Stimulated activated naive B cell treated with anti-CD40 and anti-IgM and Interleukin-4, amounts not matched to agents 10 μg/mL and 1 μg/mL and 100 μg/mL, for 72 hours (primary cell): Measurements from ENCODE around the gene MGLL.

Experiments
- ATAC-seq, 2 donors: fragments of 150-1000 bp; cut with Tn5 transposase; replicated peaks; 2 replicates each; pipeline ENCODE4 v1.10.0; 2021; ENCODE audit warnings: moderate library complexity in 1 of 2
- DNase-seq: peaks from one replicate; pipeline ENCODE4 v3.0.0; 2021
- H3K27ac Mint-ChIP-seq: one replicate; pipeline ENCODE4 v1.8.0; 2022; ENCODE audit warnings: mild to moderate bottlenecking, mixed read lengths
- H3K27me3 Mint-ChIP-seq, 2 donors: one replicate each; pipeline ENCODE4 v1.8.0; 2022; ENCODE audit warnings: mixed read lengths in 2 of 2
- H3K36me3 Mint-ChIP-seq, 2 donors: one replicate each; pipeline ENCODE4 v1.8.0; 2022; ENCODE audit warnings: mixed read lengths in 2 of 2, mild to moderate bottlenecking in 1 of 2
- H3K4me1 Mint-ChIP-seq, 2 donors: one replicate each; pipeline ENCODE4 v1.8.0; 2022; ENCODE audit warnings: mixed read lengths in 2 of 2, mild to moderate bottlenecking in 1 of 2
- H3K4me3 Mint-ChIP-seq, 2 donors: one replicate each; pipeline ENCODE4 v1.8.0; 2022; ENCODE audit warnings: mild to moderate bottlenecking in 2 of 2, mixed read lengths in 2 of 2, moderate library complexity in 1 of 2
- H3K9me3 Mint-ChIP-seq, 2 donors: one replicate each; pipeline ENCODE4 v1.8.0; 2022; ENCODE audit warnings: mixed read lengths in 2 of 2, mild to moderate bottlenecking in 1 of 2

The MGLL gene

GRCh38 chr3:127676456-127676855 is 145.9 kb downstream of the MGLL start:
- Mint-ChIP-seq H3K27me3 (no peaks in the 10 kb centered on the region), H3K4me3 (no peak overlapping the region), H3K27ac (no peak overlapping the region), H3K36me3 (peaks cover 11 to 20% of the 10 kb centered on the region in 2 donors), H3K4me1 (peaks cover 24 to 52% of the 10 kb centered on the region in 2 donors), H3K9me3 (no peaks in the 10 kb centered on the region)
- ATAC-seq (no peak), DNase-seq (no peak)

GRCh38 chr3:127675651-127676391 is 146.5 kb downstream of the MGLL start:
- no peaks in the 10 kb centered on the region for H3K9me3 Mint-ChIP-seq
- no peaks in the 10 kb centered on the region for H3K27me3 Mint-ChIP-seq
- DNase-seq: no peak
- H3K4me1 Mint-ChIP-seq: peaks cover 28 to 52% of the 10 kb centered on the region in 2 donors
- peak overlapping the region; percentile 57 for H3K27ac Mint-ChIP-seq
- no peak overlapping the region for H3K4me3 Mint-ChIP-seq
- peaks cover 11 to 18% of the 10 kb centered on the region in 2 donors for H3K36me3 Mint-ChIP-seq
- ATAC-seq: no peak

- H3K4me1 Mint-ChIP-seq: peaks cover 28 to 55% of the 10 kb centered on the region in 2 donors
- H3K9me3 Mint-ChIP-seq: no peaks in the 10 kb centered on the region
- peak overlapping the region in 1 of 2 donors; percentile 47 for H3K4me3 Mint-ChIP-seq
- H3K27me3 Mint-ChIP-seq: no peaks in the 10 kb centered on the region
- DNase-seq (no peak), ATAC-seq (no peak)
- peaks cover 8 to 18% of the 10 kb centered on the region in 2 donors for H3K36me3 Mint-ChIP-seq
- H3K27ac Mint-ChIP-seq: no peak overlapping the region
Measured at GRCh38 chr3:127674790-127675189, 147.5 kb downstream of the MGLL start.

GRCh38 chr3:127674101-127674721 is 148.1 kb downstream of the MGLL start:
- Mint-ChIP-seq H3K27ac (no peak overlapping the region), H3K27me3 (no peaks in the 10 kb centered on the region), H3K4me3 (peak overlapping the region; percentile 89 to 96), H3K4me1 (peaks cover 28 to 55% of the 10 kb centered on the region in 2 donors), H3K36me3 (peaks cover 6 to 18% of the 10 kb centered on the region in 2 donors), H3K9me3 (no peaks in the 10 kb centered on the region)
- no peak for DNase-seq
- no peak for ATAC-seq

GRCh38 chr3:127673191-127674100 is 148.9 kb downstream of the MGLL start:
- peak overlapping the region; percentile 89 to 96 for H3K4me3 Mint-ChIP-seq
- peaks cover 28 to 55% of the 10 kb centered on the region in 2 donors for H3K4me1 Mint-ChIP-seq
- peak; percentile 24 for DNase-seq
- H3K27me3 Mint-ChIP-seq: no peaks in the 10 kb centered on the region
- H3K27ac Mint-ChIP-seq: peak overlapping the region; percentile 91
- H3K9me3 Mint-ChIP-seq: no peaks in the 10 kb centered on the region
- peak; percentile 59 to 66 for ATAC-seq
- peaks cover 6 to 13% of the 10 kb centered on the region in 2 donors for H3K36me3 Mint-ChIP-seq

GRCh38 chr3:127672429-127673190 is 149.7 kb downstream of the MGLL start, which contains the start of gene ABTB1:
Gene ABTB1, plus strand, starts transcription at chr3:127672952. Its CDS starts 74 bp downstream, at chr3:127673026.
- H3K27ac Mint-ChIP-seq: peak within 1 kb of the TSS; percentile 99
- H3K4me1 Mint-ChIP-seq: peaks cover 27 to 52% of the 10 kb centered on the region in 2 donors
- H3K9me3 Mint-ChIP-seq: no peaks in the 10 kb centered on the region
- DNase-seq: peak; percentile 80
- H3K36me3 Mint-ChIP-seq: peaks cover 4 to 6% of the 10 kb centered on the region in 2 donors
- H3K27me3 Mint-ChIP-seq: no peaks in the 10 kb centered on the region
- ATAC-seq: peak; percentile 88 to 91
- H3K4me3 Mint-ChIP-seq: peak within 1 kb of the TSS; percentile 96

- DNase-seq (peak; percentile 27), ATAC-seq (peak; percentile 27 to 29)
- Mint-ChIP-seq H3K4me3 (peak overlapping the region; percentile 96), H3K36me3 (peaks cover 2 to 4% of the 10 kb centered on the region in 2 donors), H3K4me1 (peaks cover 26 to 46% of the 10 kb centered on the region in 2 donors), H3K9me3 (no peaks in the 10 kb centered on the region), H3K27me3 (no peaks in the 10 kb centered on the region), H3K27ac (peak overlapping the region; percentile 99)
Measured at GRCh38 chr3:127671523-127672428, 150.5 kb downstream of the MGLL start.

GRCh38 chr3:127670761-127671522 is 151.4 kb downstream of the MGLL start:
- Mint-ChIP-seq H3K36me3 (peaks cover 2 to 4% of the 10 kb centered on the region in 2 donors), H3K27me3 (no peaks in the 10 kb centered on the region), H3K27ac (peak overlapping the region; percentile 99), H3K9me3 (no peaks in the 10 kb centered on the region), H3K4me3 (peak overlapping the region; percentile 96), H3K4me1 (peaks cover 26 to 44% of the 10 kb centered on the region in 2 donors)
- no peak for ATAC-seq
- DNase-seq: no peak

- Mint-ChIP-seq H3K27me3 (no peaks in the 10 kb centered on the region), H3K27ac (peak overlapping the region; percentile 37), H3K9me3 (no peaks in the 10 kb centered on the region), H3K4me3 (no peak overlapping the region), H3K36me3 (peaks cover 2 to 4% of the 10 kb centered on the region in 2 donors), H3K4me1 (peaks cover 23 to 36% of the 10 kb centered on the region in 2 donors)
- ATAC-seq: no peak
- no peak for DNase-seq
Measured at GRCh38 chr3:127670229-127670559, 152.1 kb downstream of the MGLL start.

GRCh38 chr3:127669541-127670228 is 152.6 kb downstream of the MGLL start:
- Mint-ChIP-seq H3K36me3 (peaks cover 2 to 4% of the 10 kb centered on the region in 2 donors), H3K4me1 (peaks cover 20 to 31% of the 10 kb centered on the region in 2 donors), H3K9me3 (no peaks in the 10 kb centered on the region), H3K27ac (no peak overlapping the region), H3K4me3 (no peak overlapping the region), H3K27me3 (no peaks in the 10 kb centered on the region)
- no peak for ATAC-seq
- DNase-seq: no peak

GRCh38 chr3:127668906-127669305 is 153.4 kb downstream of the MGLL start:
- Mint-ChIP-seq H3K27me3 (no peaks in the 10 kb centered on the region), H3K4me1 (peaks cover 16 to 23% of the 10 kb centered on the region in 2 donors), H3K36me3 (peaks cover 2 to 4% of the 10 kb centered on the region in 2 donors), H3K4me3 (no peak overlapping the region), H3K9me3 (no peaks in the 10 kb centered on the region), H3K27ac (no peak overlapping the region)
- no peak for ATAC-seq
- no peak for DNase-seq
